Measurements from ENCODE around the gene ERO1A.

Gene ERO1A

GRCh38 chr14:52694761-52695480 lies 437 bp downstream of the ERO1A start:
- DNase-seq, result peak; percentile 77

- DNase-seq, result no peak
Observed at GRCh38 chr14:52693532-52693931, 1.8 kb downstream of the ERO1A start.

- no peak for DNase-seq
Observed at GRCh38 chr14:52693036-52693435, 2.3 kb downstream of the ERO1A start.

- no peak for DNase-seq
Observed at GRCh38 chr14:52692248-52692962, 3.0 kb downstream of the ERO1A start.

GRCh38 chr14:52690983-52691760 lies 4.2 kb downstream of the ERO1A start:
- DNase-seq, result no peak

- no peak for DNase-seq
Observed at GRCh38 chr14:52686176-52686575, 9.2 kb downstream of the ERO1A start.

GRCh38 chr14:52683985-52684520 lies 11.3 kb downstream of the ERO1A start:
- DNase-seq, result no peak

GRCh38 chr14:52678591-52678990 lies 16.8 kb downstream of the ERO1A start:
- no peak for DNase-seq

GRCh38 chr14:52663850-52664249 lies 31.5 kb downstream of the ERO1A start:
- no peak for DNase-seq

- no peak for DNase-seq
Observed at GRCh38 chr14:52661314-52661713, 34.0 kb downstream of the ERO1A start.

- DNase-seq, result no peak
Observed at GRCh38 chr14:52660832-52661231, 34.5 kb downstream of the ERO1A start.

GRCh38 chr14:52660325-52660724 lies 35.0 kb downstream of the ERO1A start:
- no peak for DNase-seq

- no peak for DNase-seq
Observed at GRCh38 chr14:52656905-52657304, 38.5 kb downstream of the ERO1A start.

- DNase-seq, result no peak
Observed at GRCh38 chr14:52650774-52651173, 44.6 kb downstream of the ERO1A start.

GRCh38 chr14:52649511-52649910 lies 45.8 kb downstream of the ERO1A start:
- no peak for DNase-seq

GRCh38 chr14:52641745-52642144 lies 53.6 kb downstream of the ERO1A start:
- no peak for DNase-seq

- no peak for DNase-seq
Observed at GRCh38 chr14:52640137-52640536, 55.2 kb downstream of the ERO1A start.

- DNase-seq, result no peak
Observed at GRCh38 chr14:52619687-52620086, 75.7 kb downstream of the ERO1A start.

GRCh38 chr14:52618602-52619001 lies 76.8 kb downstream of the ERO1A start:
- DNase-seq, result no peak

- no peak for DNase-seq
Observed at GRCh38 chr14:52610187-52610586, 85.2 kb downstream of the ERO1A start.

- DNase-seq, result no peak
Observed at GRCh38 chr14:52609445-52610044, 85.8 kb downstream of the ERO1A start.

- no peak for DNase-seq
Observed at GRCh38 chr14:52607061-52607460, 88.3 kb downstream of the ERO1A start.

GRCh38 chr14:52602131-52602530 lies 93.2 kb downstream of the ERO1A start:
- DNase-seq, result peak; percentile 12

Data from KG1 (cell line).